Measurements from ENCODE around the gene CXCL3. TPM values are rescaled to one million over a fixed set of nuclear protein-coding genes. Genes with fewer than 3 reads are reported as not detected.
A peak's percentile ranks its signal among the peaks of the same experiment; 100 is the strongest.

Gene CXCL3
- total RNA-seq, 1 experiment from 2014 or later = 2.4 TPM

DNA sequence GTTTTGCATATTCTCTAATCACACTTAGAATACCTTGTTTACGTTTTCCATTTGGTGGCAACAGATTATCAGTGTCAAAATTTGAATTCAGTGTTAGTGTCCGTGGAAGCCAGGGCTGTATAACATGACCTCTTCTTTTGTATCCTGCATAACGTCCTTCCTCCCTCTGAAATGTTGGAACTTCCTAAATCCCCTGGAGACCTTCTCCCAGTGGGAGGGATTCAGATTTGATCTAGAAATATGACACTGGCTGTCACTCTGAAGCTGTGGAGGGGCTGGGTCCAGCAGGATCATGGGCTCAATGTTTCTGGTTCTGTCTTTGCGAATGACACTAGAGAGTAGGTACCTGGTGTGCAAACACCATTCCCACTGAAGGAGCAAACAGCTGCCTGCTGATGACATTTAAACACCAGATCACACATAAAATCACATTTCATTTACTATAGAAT lies 850 bp upstream of the CXCL3 start:
- no peaks in the 10 kb centered on the region for H3K36me3 ChIP-seq
- peak in 1 of 2 experiments; percentile 38 for DNase-seq
- H3K4me1 ChIP-seq = peaks cover 14% of the 10 kb centered on the region
- peak overlapping the region; percentile 89 for H3K4me3 ChIP-seq
- no peaks in the 10 kb centered on the region for H3K9me3 ChIP-seq (replicated peaks)
- no peak overlapping the region for H3K27ac ChIP-seq
- H3K27me3 ChIP-seq = no peaks in the 10 kb centered on the region

DNA sequence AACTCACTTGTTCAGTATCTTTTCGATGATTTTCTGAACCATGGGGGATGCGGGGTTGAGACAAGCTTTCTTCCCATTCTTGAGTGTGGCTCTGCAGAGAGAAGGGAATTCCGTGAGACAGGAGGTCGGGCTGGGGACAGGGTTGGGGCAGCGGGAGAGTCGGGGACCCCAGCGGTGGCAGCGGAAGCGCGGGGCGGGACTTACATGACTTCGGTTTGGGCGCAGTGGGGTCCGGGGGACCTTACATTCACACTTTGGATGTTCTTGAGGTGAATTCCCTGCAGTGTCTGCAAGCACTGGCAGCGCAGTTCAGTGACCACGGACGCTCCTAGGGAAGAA lies 434 bp downstream of the CXCL3 start:
- Histone ChIP-seq H3K4me3 (peak overlapping the region; percentile 89), H3K4me1 (peaks cover 14% of the 10 kb centered on the region), H3K9me3 (replicated peaks) (no peaks in the 10 kb centered on the region), H3K27me3 (no peaks in the 10 kb centered on the region), H3K36me3 (no peaks in the 10 kb centered on the region), H3K27ac (no peak overlapping the region; the same call in 1 of the 2 replicates)
- peak; percentile 35 to 54 for DNase-seq

DNA sequence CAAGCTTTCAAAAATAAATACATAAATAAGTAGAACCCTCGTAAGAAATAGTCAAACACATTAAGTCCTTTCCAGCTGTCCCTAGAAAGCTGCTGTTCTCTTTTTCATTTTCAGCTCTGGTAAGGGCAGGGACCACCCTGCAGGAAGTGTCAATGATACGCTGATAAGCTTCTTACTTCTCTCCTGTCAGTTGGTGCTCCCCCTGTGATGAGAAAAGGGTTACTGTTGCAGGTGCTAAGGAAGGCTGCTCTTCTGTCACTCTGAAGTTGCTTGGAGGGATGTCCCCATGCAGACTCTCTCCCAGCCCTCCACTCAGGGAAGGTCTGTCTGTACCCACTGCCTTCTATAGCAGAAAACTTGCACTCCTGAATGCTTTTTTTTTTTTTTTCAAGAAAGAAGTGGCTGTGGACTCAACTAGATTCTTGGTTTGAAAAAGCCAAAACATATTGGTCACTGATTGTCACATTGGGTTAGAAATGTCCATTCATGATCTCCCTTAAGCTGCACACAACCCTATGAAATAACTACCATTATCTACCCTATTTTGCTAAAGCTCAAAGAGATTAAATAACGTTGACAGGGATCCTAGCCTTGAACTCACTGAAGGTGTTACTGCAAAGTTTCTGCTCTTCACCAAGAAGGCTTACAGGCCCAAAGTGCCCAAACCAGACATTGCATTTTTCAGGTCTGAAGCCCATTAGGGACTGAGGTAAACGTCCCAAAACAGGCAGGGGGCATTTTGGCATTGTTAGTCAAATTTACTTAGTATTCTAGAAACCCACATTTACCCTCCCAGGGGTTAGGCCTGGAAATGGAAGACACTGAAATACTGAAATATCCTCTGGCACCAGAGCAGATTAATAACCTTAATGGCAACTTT lies 1.2 kb downstream of the CXCL3 start:
- no peak overlapping the region for H3K27ac ChIP-seq
- DNase-seq = peak; percentile 30 to 61
- H3K9me3 ChIP-seq (replicated peaks) = no peaks in the 10 kb centered on the region
- peaks cover 18% of the 10 kb centered on the region for H3K4me1 ChIP-seq
- peak overlapping the region; percentile 89 for H3K4me3 ChIP-seq
- H3K27me3 ChIP-seq = no peaks in the 10 kb centered on the region
- no peaks in the 10 kb centered on the region for H3K36me3 ChIP-seq

DNA sequence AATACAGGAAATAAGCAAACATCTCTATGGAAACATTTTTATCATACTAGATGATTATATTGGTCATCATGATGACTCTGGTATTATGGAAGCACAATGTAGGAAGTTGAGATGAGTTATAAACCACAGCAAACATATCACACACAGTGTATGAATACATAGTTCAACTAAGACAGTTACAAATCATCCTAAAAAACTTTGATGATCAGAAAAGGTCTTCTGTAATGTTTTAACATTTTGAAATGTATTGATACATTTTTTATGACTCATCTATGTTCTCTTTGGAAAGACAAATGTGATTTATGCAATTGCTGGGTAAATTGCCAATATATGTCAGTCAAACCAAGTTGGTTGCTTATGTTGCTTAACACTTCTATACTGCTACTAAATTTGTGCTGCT lies 4.8 kb downstream of the CXCL3 start:
- DNase-seq = no peak
- no peaks in the 10 kb centered on the region for H3K36me3 ChIP-seq
- H3K4me3 ChIP-seq = no peak overlapping the region
- H3K9me3 ChIP-seq (replicated peaks) = no peaks in the 10 kb centered on the region
- no peaks in the 10 kb centered on the region for H3K27me3 ChIP-seq
- peaks cover 29% of the 10 kb centered on the region for H3K4me1 ChIP-seq
- H3K27ac ChIP-seq = no peak overlapping the region

DNA sequence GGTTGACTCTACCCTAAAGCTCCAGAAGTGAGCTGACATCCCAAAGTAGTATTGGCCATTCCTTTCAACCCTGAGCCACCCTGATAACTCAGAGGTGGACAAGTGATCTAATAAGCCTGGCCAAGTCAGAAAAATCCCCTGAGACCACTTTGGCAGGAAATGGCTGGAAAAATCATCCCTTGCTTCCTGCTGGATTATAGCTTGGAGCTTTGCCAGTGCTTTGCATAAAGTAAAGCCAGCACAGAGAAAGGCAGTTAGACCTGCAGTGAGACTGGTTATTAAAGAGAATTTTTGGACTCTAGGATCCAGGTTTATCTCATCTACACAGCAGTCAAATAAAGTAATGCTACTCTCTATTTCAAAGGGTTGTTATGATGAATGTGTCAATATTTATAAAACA lies 6.4 kb downstream of the CXCL3 start:
- Histone ChIP-seq H3K27ac (no peak overlapping the region), H3K4me1 (peaks cover 28% of the 10 kb centered on the region)
- peak; percentile 79 to 94 for DNase-seq

GRCh38 chr4:74031576-74031975 lies 6.9 kb downstream of the CXCL3 start:
- no peak for DNase-seq
- Histone ChIP-seq H3K27ac (no peak overlapping the region), H3K4me1 (peaks cover 23% of the 10 kb centered on the region), H3K27me3 (no peaks in the 10 kb centered on the region), H3K36me3 (no peaks in the 10 kb centered on the region), H3K9me3 (replicated peaks) (no peaks in the 10 kb centered on the region), H3K4me3 (no peak overlapping the region)

More for the DNA sequence above, 6.4 kb downstream of the CXCL3 start:
- no peaks in the 10 kb centered on the region for H3K9me3 ChIP-seq (replicated peaks)
- H3K27me3 ChIP-seq = no peaks in the 10 kb centered on the region
- no peaks in the 10 kb centered on the region for H3K36me3 ChIP-seq
- no peak overlapping the region for H3K4me3 ChIP-seq

DNA sequence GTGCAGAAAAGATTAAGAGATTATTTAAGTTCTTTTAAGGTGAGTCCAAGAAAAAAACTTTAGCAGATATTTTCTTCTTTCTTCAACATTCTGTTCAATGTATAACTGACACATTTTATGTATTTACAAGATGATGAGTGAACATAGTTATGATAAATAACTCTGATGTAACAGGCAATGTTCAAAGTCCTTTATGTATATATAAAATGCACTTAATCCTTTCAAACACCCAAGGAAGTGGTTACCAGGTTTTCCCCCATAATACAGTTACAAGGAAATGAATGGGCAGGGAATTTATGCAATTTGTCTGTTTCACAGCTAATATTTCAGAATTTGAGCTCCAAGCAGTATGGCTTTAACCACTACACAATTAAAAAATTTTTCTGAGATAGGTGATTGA lies 8.2 kb downstream of the CXCL3 start:
- no peak for DNase-seq
- H3K36me3 ChIP-seq = no peaks in the 10 kb centered on the region
- peaks cover 22% of the 10 kb centered on the region for H3K4me1 ChIP-seq
- no peak overlapping the region for H3K27ac ChIP-seq
- H3K4me3 ChIP-seq = no peak overlapping the region
- H3K9me3 ChIP-seq (replicated peaks) = no peaks in the 10 kb centered on the region
- no peaks in the 10 kb centered on the region for H3K27me3 ChIP-seq

- no peaks in the 10 kb centered on the region for H3K27me3 ChIP-seq
- no peak overlapping the region for H3K4me3 ChIP-seq
Observed at GRCh38 chr4:74028504-74028903, 10.0 kb downstream of the CXCL3 start.

GRCh38 chr4:74023709-74024108 lies 14.8 kb downstream of the CXCL3 start:
- Histone ChIP-seq H3K27me3 (no peaks in the 10 kb centered on the region), H3K9me3 (replicated peaks) (no peaks in the 10 kb centered on the region), H3K36me3 (no peaks in the 10 kb centered on the region), H3K27ac (no peak overlapping the region), H3K4me3 (no peak overlapping the region), H3K4me1 (no peaks in the 10 kb centered on the region)
- DNase-seq = no peak

More at GRCh38 chr4:74028504-74028903, 10.0 kb downstream of the CXCL3 start:
- Histone ChIP-seq H3K36me3 (no peaks in the 10 kb centered on the region), H3K9me3 (replicated peaks) (no peaks in the 10 kb centered on the region), H3K4me1 (peaks cover 22% of the 10 kb centered on the region), H3K27ac (no peak overlapping the region)
- no peak for DNase-seq

DNA sequence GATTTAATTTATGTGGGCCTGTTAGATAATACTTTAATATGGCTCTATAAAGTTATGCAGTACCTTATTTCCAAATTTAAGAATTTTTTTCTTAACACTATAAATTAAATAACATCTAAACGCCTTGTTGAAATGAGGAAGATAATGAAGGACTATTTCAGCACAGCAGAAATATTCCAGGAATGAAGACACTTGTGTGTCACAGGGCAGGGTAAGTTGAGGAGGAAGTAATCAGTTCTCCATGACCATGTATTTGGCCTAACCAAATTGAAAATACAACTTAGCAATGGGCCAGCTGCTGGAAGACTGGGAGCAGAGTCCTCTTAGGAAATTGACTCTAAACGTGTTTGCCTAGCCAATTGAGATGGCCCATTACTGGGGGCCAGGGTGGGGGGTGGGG lies 16.9 kb downstream of the CXCL3 start:
- no peak for DNase-seq
- no peaks in the 10 kb centered on the region for H3K4me1 ChIP-seq
- H3K27me3 ChIP-seq = no peaks in the 10 kb centered on the region
- H3K9me3 ChIP-seq (replicated peaks) = no peaks in the 10 kb centered on the region
- H3K36me3 ChIP-seq = no peaks in the 10 kb centered on the region
- H3K27ac ChIP-seq = no peak overlapping the region
- no peak overlapping the region for H3K4me3 ChIP-seq

GRCh38 chr4:74018771-74019170 lies 19.7 kb downstream of the CXCL3 start:
- Histone ChIP-seq H3K27me3 (no peaks in the 10 kb centered on the region), H3K27ac (no peak overlapping the region), H3K4me3 (no peak overlapping the region), H3K9me3 (replicated peaks) (no peaks in the 10 kb centered on the region), H3K36me3 (no peaks in the 10 kb centered on the region), H3K4me1 (no peaks in the 10 kb centered on the region)
- DNase-seq = no peak

DNA sequence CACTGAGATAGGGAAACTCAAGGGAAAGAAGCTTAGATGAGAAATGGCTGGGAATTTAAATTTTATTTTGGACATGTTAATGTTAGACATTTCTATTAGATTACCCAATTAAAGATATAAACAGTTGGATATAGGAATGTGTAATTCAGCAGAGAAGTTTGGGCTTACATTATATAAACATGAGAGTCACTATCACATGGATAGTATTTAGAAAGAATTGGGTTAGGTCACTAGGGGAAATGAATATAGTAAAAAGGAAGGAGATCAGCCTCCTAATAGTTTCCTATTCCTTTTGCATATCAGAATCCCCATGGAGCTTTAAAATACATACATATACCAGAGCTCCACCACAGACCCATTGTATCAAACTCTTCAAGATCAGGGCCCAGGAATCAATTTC lies 20.4 kb downstream of the CXCL3 start:
- Histone ChIP-seq H3K4me1 (no peaks in the 10 kb centered on the region), H3K4me3 (no peak overlapping the region), H3K27me3 (no peaks in the 10 kb centered on the region), H3K36me3 (no peaks in the 10 kb centered on the region), H3K27ac (no peak overlapping the region), H3K9me3 (replicated peaks) (no peaks in the 10 kb centered on the region)
- no peak for DNase-seq

- Histone ChIP-seq H3K9me3 (replicated peaks) (no peaks in the 10 kb centered on the region), H3K27me3 (no peaks in the 10 kb centered on the region), H3K4me3 (no peak overlapping the region), H3K36me3 (no peaks in the 10 kb centered on the region), H3K27ac (no peak overlapping the region), H3K4me1 (no peaks in the 10 kb centered on the region)
- no peak for DNase-seq
Observed at GRCh38 chr4:74016068-74016467, 22.4 kb downstream of the CXCL3 start.

- DNase-seq = no peak
- H3K4me3 ChIP-seq = no peak overlapping the region
- no peaks in the 10 kb centered on the region for H3K36me3 ChIP-seq
- H3K27ac ChIP-seq = no peak overlapping the region
- no peaks in the 10 kb centered on the region for H3K27me3 ChIP-seq
- H3K4me1 ChIP-seq = no peaks in the 10 kb centered on the region
- no peaks in the 10 kb centered on the region for H3K9me3 ChIP-seq (replicated peaks)
Observed at GRCh38 chr4:74015126-74015780, 23.2 kb downstream of the CXCL3 start.

GRCh38 chr4:74014332-74014731 lies 24.2 kb downstream of the CXCL3 start:
- Histone ChIP-seq H3K27ac (no peak overlapping the region), H3K9me3 (replicated peaks) (no peaks in the 10 kb centered on the region), H3K36me3 (no peaks in the 10 kb centered on the region), H3K4me1 (no peaks in the 10 kb centered on the region), H3K27me3 (no peaks in the 10 kb centered on the region), H3K4me3 (no peak overlapping the region)
- peak in 1 of 2 experiments; percentile 31 for DNase-seq
